ENCODE data around the gene RPL14. TPM values are rescaled to one million over a fixed set of nuclear protein-coding genes. Genes with fewer than 3 reads are reported as not detected.

The RPL14 gene
- total RNA-seq, 1 donor from 2014 or later: 659 TPM

DNA sequence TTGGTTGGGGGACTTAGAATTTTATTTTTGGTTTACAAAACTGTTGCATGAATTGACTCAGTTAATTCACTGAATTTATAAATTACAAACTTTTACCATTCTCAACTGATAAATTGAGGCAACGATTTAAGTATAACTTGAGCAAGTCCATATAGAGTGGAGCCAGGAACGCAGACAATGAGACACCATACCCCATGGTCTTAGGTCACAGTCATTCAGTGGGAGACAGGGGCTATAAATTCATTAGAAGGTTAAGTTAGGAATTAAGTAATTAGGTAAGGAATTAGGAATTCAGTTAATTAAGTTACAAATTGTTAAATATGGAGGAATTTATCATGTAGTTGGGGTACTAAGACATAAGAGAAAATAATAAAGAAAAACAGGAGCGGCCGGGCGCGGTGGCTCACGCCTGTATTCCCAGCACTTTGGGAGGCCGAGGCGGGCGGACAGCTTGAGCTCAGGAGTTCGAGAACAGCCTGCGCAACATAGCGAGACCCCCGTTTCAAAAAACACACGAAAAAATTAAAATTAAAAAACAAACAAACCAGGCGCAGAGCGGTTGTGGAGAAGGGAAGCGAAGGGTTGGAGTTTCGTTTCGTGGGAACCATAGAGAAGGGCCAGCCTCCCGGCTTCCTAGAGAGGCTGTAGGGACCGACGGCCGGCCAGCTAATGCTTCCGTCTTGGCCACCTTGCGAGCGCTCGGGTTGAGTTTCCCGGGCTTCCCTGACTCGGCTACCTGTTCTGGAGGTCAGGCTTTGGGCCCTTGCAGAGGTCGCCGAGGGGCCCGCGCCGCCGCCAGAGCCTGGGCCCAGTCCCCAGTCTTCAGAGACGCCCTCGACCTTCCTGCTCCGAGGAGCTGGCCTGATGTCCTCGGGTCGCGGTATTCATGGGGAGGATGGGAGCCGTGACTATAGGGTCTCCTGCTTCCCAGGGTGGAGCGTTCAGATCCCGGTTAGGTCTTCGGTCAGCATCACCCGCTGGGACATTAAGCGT is 19.6 kb downstream of the RPL14 start, which contains the start of gene ZNF619:
TSS of gene ZNF619 (plus strand) at position 645 of the 993 bp plus-strand sequence. CDS start 858 bp downstream, outside the sequence.
- DNase-seq (ENCODE audit: low read depth) (peak; percentile 53), FAIRE-seq (no peak)
- H3K27me3 ChIP-seq (ENCODE audit: control insufficient read depth, insufficient read depth, low read length): no peaks in the 10 kb centered on the region
- H3K4me3 ChIP-seq (ENCODE audit: low read depth, low read length): peak within 1 kb of the TSS; percentile 55
- no peaks in the 10 kb centered on the region for H3K36me3 ChIP-seq (ENCODE audit: control insufficient read depth, insufficient read depth, low read length)
- TF ChIP-seq, protein P1, sequence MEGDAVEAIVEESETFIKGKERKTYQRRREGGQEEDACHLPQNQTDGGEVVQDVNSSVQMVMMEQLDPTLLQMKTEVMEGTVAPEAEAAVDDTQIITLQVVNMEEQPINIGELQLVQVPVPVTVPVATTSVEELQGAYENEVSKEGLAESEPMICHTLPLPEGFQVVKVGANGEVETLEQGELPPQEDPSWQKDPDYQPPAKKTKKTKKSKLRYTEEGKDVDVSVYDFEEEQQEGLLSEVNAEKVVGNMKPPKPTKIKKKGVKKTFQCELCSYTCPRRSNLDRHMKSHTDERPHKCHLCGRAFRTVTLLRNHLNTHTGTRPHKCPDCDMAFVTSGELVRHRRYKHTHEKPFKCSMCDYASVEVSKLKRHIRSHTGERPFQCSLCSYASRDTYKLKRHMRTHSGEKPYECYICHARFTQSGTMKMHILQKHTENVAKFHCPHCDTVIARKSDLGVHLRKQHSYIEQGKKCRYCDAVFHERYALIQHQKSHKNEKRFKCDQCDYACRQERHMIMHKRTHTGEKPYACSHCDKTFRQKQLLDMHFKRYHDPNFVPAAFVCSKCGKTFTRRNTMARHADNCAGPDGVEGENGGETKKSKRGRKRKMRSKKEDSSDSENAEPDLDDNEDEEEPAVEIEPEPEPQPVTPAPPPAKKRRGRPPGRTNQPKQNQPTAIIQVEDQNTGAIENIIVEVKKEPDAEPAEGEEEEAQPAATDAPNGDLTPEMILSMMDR (IDR thresholded peaks at IDR 0.05; ENCODE audit: insufficient read depth, low read length, severe bottlenecking): peak; percentile 7

DNA sequence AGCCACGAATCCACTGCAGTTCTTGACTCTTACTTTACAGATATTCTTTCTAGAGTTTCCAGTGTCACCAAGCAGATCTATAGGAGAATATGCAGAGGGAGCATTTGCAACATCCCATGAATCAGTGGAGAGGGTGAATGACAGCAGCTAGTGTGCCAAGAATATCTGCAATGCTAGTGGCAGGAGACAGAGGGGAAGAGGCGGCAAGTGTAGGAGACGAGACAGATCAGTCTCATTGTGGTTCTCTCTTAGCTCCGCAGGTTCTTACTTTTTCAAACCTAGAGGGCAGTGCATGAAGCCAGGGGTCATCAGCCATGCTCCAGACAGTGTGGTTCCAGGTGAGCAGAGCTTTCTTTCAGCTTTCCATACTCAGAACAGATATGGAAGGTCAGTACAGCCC is 20.5 kb downstream of the RPL14 start:
- peak; percentile 19 for DNase-seq (ENCODE audit: low read depth)
- TF ChIP-seq, protein P1 (IDR thresholded peaks at IDR 0.05; ENCODE audit: insufficient read depth, low read length, severe bottlenecking): no peak

DNA sequence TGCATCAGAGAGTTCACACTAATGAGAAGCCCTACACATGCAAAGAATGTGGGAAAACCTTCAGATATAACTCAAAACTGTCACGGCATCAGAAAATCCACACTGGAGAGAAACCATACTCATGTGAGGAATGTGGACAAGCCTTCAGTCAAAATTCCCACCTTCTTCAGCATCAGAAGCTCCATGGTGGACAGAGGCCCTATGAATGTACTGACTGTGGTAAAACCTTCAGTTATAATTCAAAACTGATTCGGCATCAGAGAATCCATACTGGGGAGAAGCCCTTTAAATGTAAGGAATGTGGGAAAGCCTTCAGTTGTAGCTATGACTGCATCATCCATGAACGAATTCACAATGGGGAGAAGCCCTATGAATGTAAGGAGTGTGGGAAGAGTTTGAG is 30.0 kb downstream of the RPL14 start:
- DNase-seq (ENCODE audit: low read depth) (no peak), FAIRE-seq (no peak)
- TF ChIP-seq, protein P1 (IDR thresholded peaks at IDR 0.05; ENCODE audit: insufficient read depth, low read length, severe bottlenecking): no peak
- H3K27me3 ChIP-seq (ENCODE audit: control insufficient read depth, insufficient read depth, low read length): no peaks in the 10 kb centered on the region
- no peak overlapping the region for H3K4me3 ChIP-seq (ENCODE audit: low read depth, low read length)
- peaks cover 5% of the 10 kb centered on the region for H3K36me3 ChIP-seq (ENCODE audit: control insufficient read depth, insufficient read depth, low read length)

More for the DNA sequence above, 20.5 kb downstream of the RPL14 start:
- Histone ChIP-seq H3K36me3 (ENCODE audit: control insufficient read depth, insufficient read depth, low read length) (peaks cover 1% of the 10 kb centered on the region), H3K27me3 (ENCODE audit: control insufficient read depth, insufficient read depth, low read length) (no peaks in the 10 kb centered on the region), H3K4me3 (ENCODE audit: low read depth, low read length) (peak overlapping the region; percentile 55)
- peak; percentile 50 for FAIRE-seq

DNA sequence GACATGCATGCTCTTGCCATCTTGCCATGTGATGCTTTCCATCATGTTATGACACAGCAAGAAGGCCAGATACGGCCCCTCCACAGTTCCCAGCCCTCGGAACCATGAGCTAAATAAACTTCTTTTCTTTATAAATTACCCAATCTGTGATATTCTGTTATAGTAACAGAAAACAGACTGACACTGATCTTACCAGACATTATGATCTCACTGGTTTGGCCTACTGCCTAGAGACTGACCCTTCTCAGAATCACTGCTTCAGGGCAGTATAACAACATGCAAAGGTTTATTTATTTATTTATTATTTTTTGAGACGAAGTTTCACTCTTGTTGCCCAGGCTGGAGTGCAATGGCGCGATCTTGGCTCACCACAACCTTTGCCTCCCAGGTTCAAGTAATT is 33.8 kb downstream of the RPL14 start:
- Histone ChIP-seq H3K27me3 (ENCODE audit: control insufficient read depth, insufficient read depth, low read length) (no peaks in the 10 kb centered on the region), H3K36me3 (ENCODE audit: control insufficient read depth, insufficient read depth, low read length) (peaks cover 4% of the 10 kb centered on the region), H3K4me3 (ENCODE audit: low read depth, low read length) (no peak overlapping the region)
- TF ChIP-seq, protein P1 (IDR thresholded peaks at IDR 0.05; ENCODE audit: insufficient read depth, low read length, severe bottlenecking): no peak
- FAIRE-seq (no peak), DNase-seq (ENCODE audit: low read depth) (no peak)

DNA sequence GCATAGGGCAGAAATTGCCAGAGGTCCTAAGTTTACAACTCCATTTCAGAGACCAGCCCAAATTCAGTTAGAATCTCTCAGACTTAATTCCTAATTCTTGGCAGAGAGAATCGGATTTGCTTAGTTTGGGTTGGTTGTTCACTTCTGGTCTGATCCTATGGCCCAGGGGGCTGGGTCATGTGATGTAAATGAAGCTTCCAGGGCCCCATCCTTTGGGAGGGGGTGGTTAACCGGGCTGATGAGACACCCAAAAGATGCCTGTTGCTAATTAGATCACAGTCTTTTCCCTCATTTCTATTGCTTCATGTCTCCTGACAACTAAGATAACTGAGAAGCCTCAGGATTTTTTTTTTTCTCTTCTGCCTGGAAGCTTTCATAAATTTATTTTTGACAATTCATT is 37.6 kb downstream of the RPL14 start:
- FAIRE-seq (no peak), DNase-seq (ENCODE audit: low read depth) (no peak)
- Histone ChIP-seq H3K27me3 (ENCODE audit: control insufficient read depth, insufficient read depth, low read length) (no peaks in the 10 kb centered on the region), H3K36me3 (ENCODE audit: control insufficient read depth, insufficient read depth, low read length) (no peaks in the 10 kb centered on the region), H3K4me3 (ENCODE audit: low read depth, low read length) (no peak overlapping the region)
- TF ChIP-seq, protein P1 (IDR thresholded peaks at IDR 0.05; ENCODE audit: insufficient read depth, low read length, severe bottlenecking): no peak
